DOHH2 (cell line): ENCODE data around the gene RAB5A.

Experiments
- H3F3A ChIP-seq: fragments of 200-600 bp; sonication (generic), shearing (Covaris generic); 2 replicates; pipeline ENCODE4 v1.6.0; 2016; ENCODE audit warnings: antibody characterized with exemption, mild to moderate bottlenecking; ENCODE audit not compliant: control insufficient read depth, insufficient read depth
- H3K27ac ChIP-seq: fragments of 200-600 bp; sonication (generic); 2 replicates; pipeline ENCODE4 v1.5.1; 2014; ENCODE audit warnings: low read depth, mild to moderate bottlenecking, low read length, moderate library complexity
- H3K27me3 ChIP-seq: fragments of 200-600 bp; sonication (generic); 2 replicates; pipeline ENCODE4 v1.6.1; 2014; ENCODE audit warnings: mild to moderate bottlenecking, low read length, mixed read lengths; ENCODE audit not compliant: control insufficient read depth
- H3K36me3 ChIP-seq: fragments of 200-600 bp; sonication (generic); 2 replicates; pipeline ENCODE4 v1.6.1; 2014; ENCODE audit warnings: mild to moderate bottlenecking, low read length, moderate library complexity, mixed read lengths; ENCODE audit not compliant: control insufficient read depth
- H3K4me1 ChIP-seq: fragments of 200-600 bp; sonication (generic); 2 replicates; pipeline ENCODE4 v1.6.1; 2014; ENCODE audit warnings: mild to moderate bottlenecking, low read length, mixed read lengths; ENCODE audit not compliant: control insufficient read depth
- H3K4me2 ChIP-seq: fragments of 200-600 bp; sonication (generic); 2 replicates; pipeline ENCODE4 v1.6.0; 2014; ENCODE audit warnings: mild to moderate bottlenecking, low read length, moderate library complexity
- H3K4me3 ChIP-seq: fragments of 200-600 bp; sonication (generic); 2 replicates; pipeline ENCODE4 v1.5.1; 2014; ENCODE audit warnings: mild to moderate bottlenecking, low read length, mixed read lengths
- H3K79me2 ChIP-seq: fragments of 200-600 bp; sonication (generic); 2 replicates; pipeline ENCODE4 v1.6.1; 2014; ENCODE audit warnings: mild to moderate bottlenecking, low read length, mixed read lengths; ENCODE audit not compliant: control insufficient read depth
- H3K9me2 ChIP-seq: fragments of 200-600 bp; sonication (generic); replicated peaks from 2 replicates; pipeline ENCODE4 v1.6.1; 2014; ENCODE audit warnings: mild to moderate bottlenecking, low read length, mixed read lengths; ENCODE audit not compliant: control insufficient read depth
- H3K9me3 ChIP-seq: fragments of 200-600 bp; sonication (generic); 2 replicates; pipeline ENCODE4 v1.6.1; 2014; ENCODE audit warnings: antibody characterized with exemption, low read length, mixed read lengths; ENCODE audit not compliant: control insufficient read depth, insufficient read depth
- H4K20me1 ChIP-seq: fragments of 200-600 bp; sonication (generic); 2 replicates; pipeline ENCODE4 v1.6.0; 2014; ENCODE audit warnings: low read depth, mild to moderate bottlenecking, antibody characterized with exemption, low read length, moderate library complexity; ENCODE audit not compliant: control insufficient read depth, insufficient read depth
- EZH2phosphoT487 ChIP-seq: fragments of 200-600 bp; sonication (generic); IDR thresholded peaks from 2 replicates; pipeline ENCODE4 v1.6.1; 2017; ENCODE audit warnings: borderline replicate concordance, mild to moderate bottlenecking, antibody characterized with exemption, low read length, moderate library complexity, mixed read lengths
- TF ChIP-seq, protein P1 (sequence below): fragments of 200-600 bp; sonication (generic); IDR thresholded peaks from one replicate; pipeline ENCODE4 v1.5.1; 2014; ENCODE audit warnings: antibody characterized with exemption, mild to moderate bottlenecking, low read depth, low read length; ENCODE audit not compliant: poor library complexity, severe bottlenecking

RAB5A gene

DNA sequence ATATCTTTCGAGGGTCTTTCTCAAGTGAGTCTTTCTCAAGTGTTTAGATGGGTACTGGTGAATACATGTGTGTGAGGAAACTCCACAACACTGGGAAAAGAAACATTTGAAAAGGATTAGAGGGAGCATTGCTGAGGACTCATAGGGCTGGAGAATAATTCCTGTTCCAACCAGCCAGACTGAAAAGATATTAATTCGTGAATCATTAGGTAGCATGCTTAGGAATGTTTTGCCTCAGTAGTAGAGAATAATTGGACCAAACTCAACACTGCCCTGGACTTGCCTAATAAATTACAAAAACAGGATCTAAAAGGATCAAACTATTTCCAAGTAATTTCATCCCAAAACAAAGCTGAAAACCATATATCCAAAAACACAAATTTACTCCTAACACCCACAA is 47.9 kb downstream of the RAB5A start:
- Histone ChIP-seq H3K4me1 (no peaks in the 10 kb centered on the region), H3F3A (no peaks in the 10 kb centered on the region), H3K9me3 (no peaks in the 10 kb centered on the region), H3K9me2 (no peaks in the 10 kb centered on the region), H3K27ac (no peak overlapping the region), H4K20me1 (no peaks in the 10 kb centered on the region), H3K36me3 (no peaks in the 10 kb centered on the region), H3K4me3 (no peak overlapping the region), H3K79me2 (no peaks in the 10 kb centered on the region), H3K4me2 (no peak overlapping the region), H3K27me3 (no peaks in the 10 kb centered on the region)
- TF ChIP-seq, protein P1, sequence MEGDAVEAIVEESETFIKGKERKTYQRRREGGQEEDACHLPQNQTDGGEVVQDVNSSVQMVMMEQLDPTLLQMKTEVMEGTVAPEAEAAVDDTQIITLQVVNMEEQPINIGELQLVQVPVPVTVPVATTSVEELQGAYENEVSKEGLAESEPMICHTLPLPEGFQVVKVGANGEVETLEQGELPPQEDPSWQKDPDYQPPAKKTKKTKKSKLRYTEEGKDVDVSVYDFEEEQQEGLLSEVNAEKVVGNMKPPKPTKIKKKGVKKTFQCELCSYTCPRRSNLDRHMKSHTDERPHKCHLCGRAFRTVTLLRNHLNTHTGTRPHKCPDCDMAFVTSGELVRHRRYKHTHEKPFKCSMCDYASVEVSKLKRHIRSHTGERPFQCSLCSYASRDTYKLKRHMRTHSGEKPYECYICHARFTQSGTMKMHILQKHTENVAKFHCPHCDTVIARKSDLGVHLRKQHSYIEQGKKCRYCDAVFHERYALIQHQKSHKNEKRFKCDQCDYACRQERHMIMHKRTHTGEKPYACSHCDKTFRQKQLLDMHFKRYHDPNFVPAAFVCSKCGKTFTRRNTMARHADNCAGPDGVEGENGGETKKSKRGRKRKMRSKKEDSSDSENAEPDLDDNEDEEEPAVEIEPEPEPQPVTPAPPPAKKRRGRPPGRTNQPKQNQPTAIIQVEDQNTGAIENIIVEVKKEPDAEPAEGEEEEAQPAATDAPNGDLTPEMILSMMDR, result no peak
- no peak for TF ChIP-seq EZH2phosphoT487

GRCh38 chr3:19997502-19997901 is 50.6 kb downstream of the RAB5A start:
- Histone ChIP-seq H3K4me1 (no peaks in the 10 kb centered on the region), H3K9me3 (no peaks in the 10 kb centered on the region), H3K79me2 (no peaks in the 10 kb centered on the region), H3K4me3 (no peak overlapping the region), H4K20me1 (no peaks in the 10 kb centered on the region), H3K36me3 (no peaks in the 10 kb centered on the region), H3F3A (no peaks in the 10 kb centered on the region), H3K27ac (no peak overlapping the region), H3K9me2 (no peaks in the 10 kb centered on the region), H3K27me3 (no peaks in the 10 kb centered on the region), H3K4me2 (no peak overlapping the region)
- TF ChIP-seq, protein P1, result no peak
- no peak for TF ChIP-seq EZH2phosphoT487

DNA sequence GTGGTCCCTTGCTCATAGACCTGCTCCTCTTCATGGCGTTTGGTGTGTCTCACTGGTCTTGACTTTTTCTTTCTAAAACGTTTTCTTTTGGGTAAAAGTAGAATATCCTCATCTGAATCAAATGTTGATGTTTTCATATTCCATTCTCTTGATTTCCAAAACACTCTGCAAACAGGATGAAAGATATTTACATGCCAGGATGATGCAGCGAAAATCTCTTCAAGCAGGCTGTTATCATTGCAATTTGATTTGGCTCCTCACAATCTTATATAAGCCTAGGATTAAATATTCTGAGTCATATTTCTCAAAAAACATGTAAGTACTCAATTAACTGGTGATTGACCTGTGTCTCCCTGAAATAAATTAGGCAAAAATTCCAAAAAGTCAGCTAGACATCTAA is 55.0 kb downstream of the RAB5A start:
- Histone ChIP-seq H3K4me3 (no peak overlapping the region), H3K27ac (no peak overlapping the region), H3K9me2 (no peaks in the 10 kb centered on the region), H3K27me3 (no peaks in the 10 kb centered on the region), H3K4me2 (no peak overlapping the region), H3K9me3 (no peaks in the 10 kb centered on the region), H4K20me1 (no peaks in the 10 kb centered on the region), H3K4me1 (no peaks in the 10 kb centered on the region), H3K79me2 (no peaks in the 10 kb centered on the region), H3K36me3 (no peaks in the 10 kb centered on the region), H3F3A (no peaks in the 10 kb centered on the region)
- TF ChIP-seq EZH2phosphoT487, result no peak

GRCh38 chr3:20007960-20008359 is 61.1 kb downstream of the RAB5A start:
- H3K36me3 ChIP-seq, result no peaks in the 10 kb centered on the region
- no peaks in the 10 kb centered on the region for H3K4me1 ChIP-seq
- no peak for TF ChIP-seq EZH2phosphoT487
- TF ChIP-seq, protein P1, result no peak
- no peaks in the 10 kb centered on the region for H3K79me2 ChIP-seq
- no peaks in the 10 kb centered on the region for H3K27me3 ChIP-seq
- no peaks in the 10 kb centered on the region for H3K9me2 ChIP-seq
- no peak overlapping the region for H3K4me2 ChIP-seq
- no peak overlapping the region for H3K27ac ChIP-seq
- H4K20me1 ChIP-seq, result no peaks in the 10 kb centered on the region
- no peaks in the 10 kb centered on the region for H3F3A ChIP-seq
- no peak overlapping the region for H3K4me3 ChIP-seq
- no peaks in the 10 kb centered on the region for H3K9me3 ChIP-seq
